ENCODE data around the gene ZFP62.

Gene ZFP62

GRCh38 chr5:180809403-180810209 is 51.5 kb downstream of the ZFP62 start:
- FAIRE-seq: no peak

GRCh38 chr5:180808461-180809000 is 52.5 kb downstream of the ZFP62 start:
- FAIRE-seq: no peak

- FAIRE-seq: no peak
Observed at GRCh38 chr5:180807654-180808414, 53.2 kb downstream of the ZFP62 start.

- FAIRE-seq: no peak
Observed at GRCh38 chr5:180807046-180807445, 54.0 kb downstream of the ZFP62 start.

GRCh38 chr5:180806351-180807011 is 54.6 kb downstream of the ZFP62 start:
- no peak for FAIRE-seq

GRCh38 chr5:180804129-180804618 is 56.9 kb downstream of the ZFP62 start:
- FAIRE-seq: no peak

- FAIRE-seq: no peak
Observed at GRCh38 chr5:180803181-180804128, 57.6 kb downstream of the ZFP62 start.

- FAIRE-seq: no peak
Observed at GRCh38 chr5:180802325-180803180, 58.5 kb downstream of the ZFP62 start, which contains the start of gene MGAT1. TSS of gene MGAT1 (minus strand) at chr5:180802806. CDS start at chr5:180792971, 9,835 bp downstream.

GRCh38 chr5:180801596-180802324 is 59.3 kb downstream of the ZFP62 start:
- FAIRE-seq: no peak

GRCh38 chr5:180799902-180800801 is 60.9 kb downstream of the ZFP62 start:
- no peak for FAIRE-seq

- FAIRE-seq: no peak
Observed at GRCh38 chr5:180799194-180799593, 61.9 kb downstream of the ZFP62 start.

GRCh38 chr5:180798193-180798592 is 62.9 kb downstream of the ZFP62 start:
- FAIRE-seq: no peak

Data from colon (tissue), 2 donors.